H9 (cell line): ENCODE results near the gene CMTM5. TPM values are rescaled to one million over a fixed set of nuclear protein-coding genes. Genes with fewer than 3 reads are reported as not detected.

Experiments used
- DNase-seq: peaks from one replicate; pipeline ENCODE4 v3.0.0-alpha.2; 2017
- H2AFZ ChIP-seq: one replicate; pipeline ENCODE4 v1.6.1; 2013; ENCODE audit warnings: mild to moderate bottlenecking, low read length, control low read depth, moderate library complexity
- H2AK5ac ChIP-seq: 2 replicates; pipeline ENCODE4 v1.6.1; 2013; ENCODE audit warnings: low read length, control low read depth, mixed read lengths; ENCODE audit not compliant: insufficient read length
- H2BK120ac ChIP-seq: one replicate; pipeline ENCODE4 v1.6.1; 2013; ENCODE audit warnings: low read depth, mild to moderate bottlenecking, low read length, control low read depth, inconsistent platforms; ENCODE audit not compliant: poor library complexity, severe bottlenecking
- H2BK12ac ChIP-seq: 2 replicates; pipeline ENCODE4 v1.6.1; 2013; ENCODE audit warnings: low read length, control low read depth, mixed read lengths, low read depth; ENCODE audit not compliant: insufficient read length
- H2BK15ac ChIP-seq: 2 replicates; pipeline ENCODE4 v1.6.1; 2013; ENCODE audit warnings: low read depth, low read length, control low read depth
- H2BK20ac ChIP-seq: one replicate; pipeline ENCODE4 v1.6.1; 2013; ENCODE audit warnings: low read depth, mild to moderate bottlenecking, low read length, control low read depth, inconsistent platforms; ENCODE audit not compliant: poor library complexity, severe bottlenecking
- H2BK5ac ChIP-seq: 2 replicates; pipeline ENCODE4 v1.6.1; 2013; ENCODE audit warnings: low read length, control low read depth, mixed read lengths; ENCODE audit not compliant: insufficient read length
- H3K14ac ChIP-seq: 2 replicates; pipeline ENCODE4 v1.6.1; 2013; ENCODE audit warnings: low read length, control low read depth; ENCODE audit not compliant: insufficient read depth
- H3K18ac ChIP-seq: 2 replicates; pipeline ENCODE4 v1.6.1; 2013; ENCODE audit warnings: low read depth, mild to moderate bottlenecking, mixed read lengths, low read length, control low read depth; ENCODE audit not compliant: insufficient read length
- H3K23ac ChIP-seq: 2 replicates; pipeline ENCODE4 v1.6.1; 2013; ENCODE audit warnings: low read length, control low read depth, mixed read lengths, low read depth; ENCODE audit not compliant: insufficient read length
- H3K23me2 ChIP-seq: 2 replicates; pipeline ENCODE4 v1.6.1; 2013; ENCODE audit warnings: low read depth, mild to moderate bottlenecking, mixed read lengths, low read length, control low read depth; ENCODE audit not compliant: insufficient read length, poor library complexity, severe bottlenecking
- H3K27ac ChIP-seq: 2 replicates; pipeline ENCODE4 v1.5.1; 2013; ENCODE audit warnings: low read length, control low read depth, mixed read lengths, low read depth; ENCODE audit not compliant: insufficient read length
- H3K27me3 ChIP-seq: 2 replicates; pipeline ENCODE4 v1.6.1; 2013; ENCODE audit warnings: low read length, control low read depth, inconsistent platforms; ENCODE audit not compliant: insufficient read depth
- H3K4ac ChIP-seq: 2 replicates; pipeline ENCODE4 v1.6.1; 2013; ENCODE audit warnings: low read depth, mild to moderate bottlenecking, control low read depth, inconsistent platforms, low read length, moderate library complexity
- H3K4me1 ChIP-seq: 2 replicates; pipeline ENCODE4 v1.6.1; 2013; ENCODE audit warnings: low read length, control low read depth, inconsistent platforms; ENCODE audit not compliant: insufficient read depth
- H3K4me2 ChIP-seq: 2 replicates; pipeline ENCODE4 v1.6.1; 2013; ENCODE audit warnings: low read length, control low read depth, mixed read lengths; ENCODE audit not compliant: insufficient read length, insufficient read depth
- H3K56ac ChIP-seq: 2 replicates; pipeline ENCODE4 v1.6.1; 2013; ENCODE audit warnings: low read depth, mild to moderate bottlenecking, mixed read lengths, low read length, control low read depth; ENCODE audit not compliant: insufficient read length
- H3K79me1 ChIP-seq: 2 replicates; pipeline ENCODE4 v1.6.1; 2013; ENCODE audit warnings: low read depth, mild to moderate bottlenecking, moderate library complexity, low read length, control low read depth, inconsistent platforms; ENCODE audit not compliant: insufficient read depth, poor library complexity, severe bottlenecking
- H3K79me2 ChIP-seq: 2 replicates; pipeline ENCODE4 v1.6.1; 2013; ENCODE audit warnings: low read length, control low read depth, inconsistent platforms; ENCODE audit not compliant: insufficient read depth
- H3K9ac ChIP-seq: 2 replicates; pipeline ENCODE4 v1.6.1; 2013; ENCODE audit warnings: low read length, control low read depth, mixed read lengths; ENCODE audit not compliant: insufficient read length; ENCODE audit errors: extremely low read depth
- H3K9me3 ChIP-seq: one replicate; pipeline ENCODE4 v1.6.1; 2013; ENCODE audit warnings: low read depth, low read length, inconsistent platforms; ENCODE audit not compliant: control insufficient read depth
- H3T11ph ChIP-seq: one replicate; pipeline ENCODE4 v1.6.1; 2013; ENCODE audit warnings: mild to moderate bottlenecking, low read length, control low read depth, inconsistent platforms
- H4K20me1 ChIP-seq: one replicate; pipeline ENCODE4 v1.6.1; 2013; ENCODE audit not compliant: control insufficient read depth, insufficient read length, insufficient read depth
- H4K5ac ChIP-seq: 2 replicates; pipeline ENCODE4 v1.6.1; 2013; ENCODE audit warnings: low read depth, mild to moderate bottlenecking, mixed read lengths, low read length, control low read depth; ENCODE audit not compliant: insufficient read length
- H4K8ac ChIP-seq: replicated peaks from 2 replicates; pipeline ENCODE4 v1.6.1; 2013; ENCODE audit warnings: low read length, control low read depth, mixed read lengths, low read depth; ENCODE audit not compliant: insufficient read length
- H4K91ac ChIP-seq: 2 replicates; pipeline ENCODE4 v1.6.1; 2013; ENCODE audit warnings: low read depth, mild to moderate bottlenecking, moderate library complexity, mixed read lengths, low read length, control low read depth; ENCODE audit not compliant: insufficient read length
- H3K27ac Mint-ChIP-seq, 3 experiments: 2 replicates in 2 of 3; 3 replicates in 1 of 3; pipeline ENCODE4 v1.8.0; 2020 to 2021; ENCODE audit warnings: mixed read lengths in 3 of 3, mild to moderate bottlenecking in 1 of 3, moderate library complexity in 1 of 3
- H3K27me3 Mint-ChIP-seq: 2 replicates; pipeline ENCODE4 v1.8.0; 2021; ENCODE audit warnings: low read depth, mild to moderate bottlenecking, moderate library complexity, mixed read lengths
- H3K36me3 Mint-ChIP-seq, 3 experiments: 2 replicates in 2 of 3; 3 replicates in 1 of 3; pipeline ENCODE4 v1.8.0; 2020 to 2021; ENCODE audit warnings: low read depth in 3 of 3, mixed read lengths in 3 of 3; ENCODE audit not compliant: insufficient read depth in 1 of 3
- H3K4me1 Mint-ChIP-seq, 2 experiments: 2 replicates each; pipeline ENCODE4 v1.8.0; 2020; ENCODE audit warnings: mixed read lengths in 2 of 2
- H3K4me3 Mint-ChIP-seq, 2 experiments: 2 replicates in 1 of 2; 3 replicates in 1 of 2; pipeline ENCODE4 v1.8.0; 2020 to 2021; ENCODE audit warnings: mild to moderate bottlenecking in 2 of 2, mixed read lengths in 2 of 2, moderate library complexity in 1 of 2
- H3K9me3 Mint-ChIP-seq, 2 experiments: 2 replicates in 1 of 2; 3 replicates in 1 of 2; pipeline ENCODE4 v1.8.0; 2020; ENCODE audit warnings: mild to moderate bottlenecking in 2 of 2, mixed read lengths in 2 of 2, moderate library complexity in 1 of 2
- CTCF ChIP-seq: fragments of 200-600 bp; sonication (generic); conservative IDR thresholded peaks from 3 replicates; pipeline ENCODE4 v1.8.0; 2021; ENCODE audit warnings: antibody characterized with exemption, mild to moderate bottlenecking
- WGBS: extraction: QIAGEN DNeasy Blood & Tissue Kit; methylation state at CpG from one replicate; pipeline ENCODE4 v1.1.7; 2013; ENCODE audit warnings: missing lambda C conversion rate, low lambda C conversion rate, mixed read lengths; ENCODE audit not compliant: insufficient read length; ENCODE audit errors: extremely low coverage; 5-methylcytosine and 5-hydroxymethylcytosine counted together
- total RNA-seq: library from RNA; stranded (reverse); gene quantifications from 2 replicates; pipeline ENCODE4 v1.2.1, GENCODE V29; 2021

CMTM5 gene
- total RNA-seq, 1 experiment from 2014 or later, result not detected

- Mint-ChIP-seq H3K9me3 (peaks cover 20 to 22% of the 10 kb centered on the region in 2 experiments), H3K27ac (no peak overlapping the region; a peak in 1 of 7 replicates), H3K4me1 (peaks cover 18 to 19% of the 10 kb centered on the region in 2 experiments), H3K27me3 (peaks cover 2% of the 10 kb centered on the region), H3K4me3 (no peak overlapping the region; a peak in 1 of 5 replicates), H3K36me3 (peaks cover 4 to 24% (median 18%) of the 10 kb centered on the region in 3 experiments; a peak in 6 of 7 replicates)
- Histone ChIP-seq H3K4ac (no peak overlapping the region), H4K91ac (no peak overlapping the region), H3K14ac (no peak overlapping the region), H3K79me1 (no peaks in the 10 kb centered on the region), H3K4me2 (no peak overlapping the region), H3K27ac (no peak overlapping the region), H2BK5ac (no peak overlapping the region), H3K9ac (no peak overlapping the region), H3K4me1 (no peaks in the 10 kb centered on the region; the same call in 1 of the 2 replicates), H2BK12ac (no peak overlapping the region), H2BK15ac (no peak overlapping the region), H4K5ac (no peak overlapping the region), H2BK20ac (no peak overlapping the region), H2BK120ac (no peak overlapping the region), H3K23ac (no peak overlapping the region), H3T11ph (no peak overlapping the region), H3K23me2 (no peaks in the 10 kb centered on the region), H3K79me2 (no peaks in the 10 kb centered on the region), H3K56ac (no peak overlapping the region), H2AK5ac (no peak overlapping the region), H3K18ac (no peak overlapping the region), H4K8ac (no peak overlapping the region), H3K9me3 (no peaks in the 10 kb centered on the region), H4K20me1 (no peaks in the 10 kb centered on the region), H3K27me3 (no peaks in the 10 kb centered on the region), H2AFZ (no peak overlapping the region)
- no peak for DNase-seq
- WGBS, result no CpG with 5 or more reads among the region's 3 CpGs
- TF ChIP-seq CTCF, result 0 out of 3 replicates have a peak, but pooled peaks have one; percentile 22
Observed at GRCh38 chr14:23344481-23344880, 32.4 kb upstream of the CMTM5 start.
